Posterior vena cava (tissue), 2 donors: Measurements from ENCODE around the gene GID8. TPM values are rescaled to one million over a fixed set of nuclear protein-coding genes. Genes with fewer than 3 reads are reported as not detected.

Experiments used
- DNase-seq: peaks from one replicate; pipeline ENCODE4 v3.0.0-alpha.2; 2020; ENCODE audit warnings: low spot score
- intact Hi-C, 2 donors: fragments of 100-400 bp; cut with DNase I; formaldehyde crosslinking; loops; one replicate each; pipeline versions ENCODE4 v1.14.1 to v1.14.2; 2022 to 2023
- long read RNA-seq, 2 donors: library from polyadenylated mRNA; unstranded; transcript quantifications; one replicate each; pipeline ENCODE4 v2.0.0, GENCODE V29; 2020 to 2021
- total RNA-seq, 2 donors: library from RNA; stranded (reverse); fragmentation: NEBNext Ultra II Directional; extraction: Animal tissue kit (Norgen Biotek cat#: 25700); gene quantifications; one replicate each; pipeline ENCODE4 v1.2.1, GENCODE V29; 2021
- donor health status: DM: yes; HTN: yes; CAD: no.
- donor health status: DM: yes; HTN: yes; CAD: no.

The GID8 gene
- 10 to 100 TPM; 14.9 to 20.0 TPM for total RNA-seq
- long read RNA-seq, donor 1, full-length matches to known transcripts, result 6 of 11 reads
- long read RNA-seq, donor 1, partial matches to known transcripts, result 5 of 11 reads
- long read RNA-seq, donor 1, other reads (novel, unspliced or antisense), result 0 of 11 reads
- long read RNA-seq, donor 2, full-length matches to known transcripts, result 29 of 40 reads
- long read RNA-seq, donor 2, partial matches to known transcripts, result 5 of 40 reads
- long read RNA-seq, donor 2, other reads (novel, unspliced or antisense), result 6 of 40 reads

GRCh38 chr20:62938105-62938888 lies at the start of gene GID8:
Gene GID8 (plus strand): TSS chr20:62938147. CDS start chr20:62941503, 3,356 bp downstream.
- DNase-seq, result no peak
- intact Hi-C loops, result no loop called here

GRCh38 chr20:62888406-62888805 lies 49.5 kb upstream of the GID8 start:
- DNase-seq, result no peak

GRCh38 chr20:62888910-62889309 lies 49.0 kb upstream of the GID8 start:
- DNase-seq, result peak; percentile 50
- intact Hi-C loops, result no loop called here

More at GRCh38 chr20:62888406-62888805, 49.5 kb upstream of the GID8 start:
- intact Hi-C loops, result no loop called here

GRCh38 chr20:62889411-62889810 lies 48.5 kb upstream of the GID8 start:
- intact Hi-C loops, result no loop called here
- DNase-seq, result no peak

- no peak for DNase-seq
- intact Hi-C loops, result loop anchor here in 1 of 2 donors (10.0 kb wide), 1 partner anchor 115 kb away; the partner anchor contains the start of gene BHLHE23
These were observed 48.1 kb upstream of the GID8 start for GRCh38 chr20:62889871-62890270.

GRCh38 chr20:62890444-62890843 lies 47.5 kb upstream of the GID8 start:
- DNase-seq, result no peak
- intact Hi-C loops, result loop anchor here in 1 of 2 donors (10.0 kb wide), 1 partner anchor 114 kb away; the partner anchor contains the start of gene BHLHE23

- intact Hi-C loops, result loop anchor here in 1 of 2 donors (10.0 kb wide), 1 partner anchor 114 kb away; the partner anchor contains the start of gene BHLHE23
- peak; percentile 38 for DNase-seq
These were observed 46.8 kb upstream of the GID8 start for GRCh38 chr20:62891111-62891510.

GRCh38 chr20:62892348-62893304 lies 45.3 kb upstream of the GID8 start:
- peak; percentile 26 for DNase-seq
- intact Hi-C loops, result loop anchor here in 1 of 2 donors (10.0 kb wide), 1 partner anchor 112 kb away; the partner anchor contains the start of gene BHLHE23

GRCh38 chr20:62893700-62894099 lies 44.2 kb upstream of the GID8 start:
- DNase-seq, result peak; percentile 72
- intact Hi-C loops, result loop anchor here in 1 of 2 donors (10.0 kb wide), 1 partner anchor 111 kb away; the partner anchor contains the start of gene BHLHE23

GRCh38 chr20:62894261-62894660 lies 43.7 kb upstream of the GID8 start:
- DNase-seq, result peak; percentile 67
- intact Hi-C loops, result loop anchor here in 1 of 2 donors (10.0 kb wide), 1 partner anchor 111 kb away; the partner anchor contains the start of gene BHLHE23

- intact Hi-C loops, result loop anchor here in 1 of 2 donors (10.0 kb wide), 1 partner anchor 109 kb away; the partner anchor contains the start of gene BHLHE23
- DNase-seq, result peak; percentile 54
These were observed 42.4 kb upstream of the GID8 start for GRCh38 chr20:62895539-62895938.

GRCh38 chr20:62896526-62896925 lies 41.4 kb upstream of the GID8 start:
- intact Hi-C loops, result loop anchor here in 1 of 2 donors (10.0 kb wide), 1 partner anchor 108 kb away; the partner anchor contains the start of gene BHLHE23
- DNase-seq, result peak; percentile 66

- intact Hi-C loops, result loop anchor here in 1 of 2 donors (10.0 kb wide), 1 partner anchor 107 kb away; the partner anchor contains the start of gene BHLHE23
- peak; percentile 62 for DNase-seq
These were observed 40.3 kb upstream of the GID8 start for GRCh38 chr20:62897666-62898065.

- intact Hi-C loops, result loop anchor here in 1 of 2 donors (10.0 kb wide), 1 partner anchor 106 kb away; the partner anchor contains the start of gene BHLHE23
These were observed 39.6 kb upstream of the GID8 start for GRCh38 chr20:62898093-62898964.

GRCh38 chr20:62898970-62899632 lies 38.8 kb upstream of the GID8 start:
- peak; percentile 79 for DNase-seq
- intact Hi-C loops, result loop anchor here in 1 of 2 donors (10.0 kb wide), 1 partner anchor 106 kb away; the partner anchor contains the start of gene BHLHE23

More at GRCh38 chr20:62898093-62898964, 39.6 kb upstream of the GID8 start:
- peak; percentile 59 for DNase-seq

GRCh38 chr20:62899633-62900051 lies 38.3 kb upstream of the GID8 start:
- peak; percentile 61 for DNase-seq
- intact Hi-C loops, result loop anchor here in 1 of 2 donors (10.0 kb wide), 1 partner anchor 105 kb away; the partner anchor contains the start of gene BHLHE23
